ENCODE results near the gene ATP6V0A1. TPM values are rescaled to one million over a fixed set of nuclear protein-coding genes. Genes with fewer than 3 reads are reported as not detected.
"Not testable (repeated sequence)": the region's sequence is repeated elsewhere in the genome, so short reads cannot be mapped to it uniquely, and the experiment has no call there.

Gene ATP6V0A1
- total RNA-seq, 4 donors from 2014 or later: 35.9 to 62.7 (median 47.5) TPM

DNA sequence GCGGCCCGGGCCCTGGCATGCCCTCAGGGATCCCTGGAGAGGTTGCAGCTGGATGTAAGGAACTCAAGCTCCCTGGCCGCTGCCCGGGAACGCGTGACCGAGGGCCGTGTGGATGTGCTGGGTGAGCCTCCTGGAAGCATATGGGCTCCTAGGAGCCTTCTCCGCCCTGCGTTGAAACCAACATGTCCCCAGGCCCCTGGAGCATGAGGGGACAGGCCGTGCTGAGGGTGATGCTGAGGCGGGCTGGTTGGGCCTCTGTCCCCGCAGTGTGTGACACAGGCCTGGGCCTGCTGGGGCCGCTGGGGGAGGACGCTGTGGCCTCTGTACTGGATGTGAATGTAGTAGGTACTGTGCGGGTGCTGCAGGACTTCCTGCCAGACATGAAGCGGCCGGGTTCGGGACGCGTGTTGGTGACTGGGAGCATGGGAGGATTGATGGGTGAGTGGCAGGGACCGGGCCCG, 88.4 kb downstream of the ATP6V0A1 start:
- Histone ChIP-seq H3K27me3 (no peaks in the 10 kb centered on the region), H3K27ac (no peak overlapping the region), H3K4me1 (peaks cover 12 to 29% (median 25%) of the 10 kb centered on the region in 3 donors), H3K36me3 (peaks cover 0 to 34% (median 16%) of the 10 kb centered on the region in 3 donors), H3K4me3 (no peak overlapping the region), H3K9me3 (no peaks in the 10 kb centered on the region)
- intact Hi-C loops (cut with DNase I): no loop called here
- DNase-seq: no peak
- TF ChIP-seq POLR2A (IDR thresholded peaks at IDR 0.05): no peak
- TF ChIP-seq, protein P1, sequence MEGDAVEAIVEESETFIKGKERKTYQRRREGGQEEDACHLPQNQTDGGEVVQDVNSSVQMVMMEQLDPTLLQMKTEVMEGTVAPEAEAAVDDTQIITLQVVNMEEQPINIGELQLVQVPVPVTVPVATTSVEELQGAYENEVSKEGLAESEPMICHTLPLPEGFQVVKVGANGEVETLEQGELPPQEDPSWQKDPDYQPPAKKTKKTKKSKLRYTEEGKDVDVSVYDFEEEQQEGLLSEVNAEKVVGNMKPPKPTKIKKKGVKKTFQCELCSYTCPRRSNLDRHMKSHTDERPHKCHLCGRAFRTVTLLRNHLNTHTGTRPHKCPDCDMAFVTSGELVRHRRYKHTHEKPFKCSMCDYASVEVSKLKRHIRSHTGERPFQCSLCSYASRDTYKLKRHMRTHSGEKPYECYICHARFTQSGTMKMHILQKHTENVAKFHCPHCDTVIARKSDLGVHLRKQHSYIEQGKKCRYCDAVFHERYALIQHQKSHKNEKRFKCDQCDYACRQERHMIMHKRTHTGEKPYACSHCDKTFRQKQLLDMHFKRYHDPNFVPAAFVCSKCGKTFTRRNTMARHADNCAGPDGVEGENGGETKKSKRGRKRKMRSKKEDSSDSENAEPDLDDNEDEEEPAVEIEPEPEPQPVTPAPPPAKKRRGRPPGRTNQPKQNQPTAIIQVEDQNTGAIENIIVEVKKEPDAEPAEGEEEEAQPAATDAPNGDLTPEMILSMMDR (IDR thresholded peaks at IDR 0.05): no peak
- WGBS, 2 donors: 39% methylated on average over 10 of the region's 23 CpGs; no CpG with 5 or more reads in 1 of the 2 donors

DNA sequence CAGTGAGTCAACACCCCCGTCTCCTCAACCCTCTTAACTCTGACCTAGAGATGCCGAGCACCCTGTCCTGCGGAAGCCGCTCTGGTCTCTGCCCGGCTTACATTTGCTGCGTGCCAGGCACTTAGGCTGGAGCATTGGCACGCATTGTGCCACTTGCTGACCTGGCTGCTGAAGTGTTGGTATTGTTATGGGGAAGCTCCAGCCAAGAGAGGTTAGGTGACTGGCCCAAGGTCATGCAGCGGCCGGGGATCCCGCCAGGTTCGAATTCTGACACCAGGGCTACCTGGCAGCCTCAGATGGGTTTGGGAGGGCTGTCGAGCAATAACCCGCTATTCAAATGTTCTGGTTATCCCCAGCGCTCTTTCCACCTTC, 89.0 kb downstream of the ATP6V0A1 start:
- 77% methylated on average over 7 of the region's 14 CpGs; no CpG with 5 or more reads in 1 of the 2 donors for WGBS, 2 donors

DNA sequence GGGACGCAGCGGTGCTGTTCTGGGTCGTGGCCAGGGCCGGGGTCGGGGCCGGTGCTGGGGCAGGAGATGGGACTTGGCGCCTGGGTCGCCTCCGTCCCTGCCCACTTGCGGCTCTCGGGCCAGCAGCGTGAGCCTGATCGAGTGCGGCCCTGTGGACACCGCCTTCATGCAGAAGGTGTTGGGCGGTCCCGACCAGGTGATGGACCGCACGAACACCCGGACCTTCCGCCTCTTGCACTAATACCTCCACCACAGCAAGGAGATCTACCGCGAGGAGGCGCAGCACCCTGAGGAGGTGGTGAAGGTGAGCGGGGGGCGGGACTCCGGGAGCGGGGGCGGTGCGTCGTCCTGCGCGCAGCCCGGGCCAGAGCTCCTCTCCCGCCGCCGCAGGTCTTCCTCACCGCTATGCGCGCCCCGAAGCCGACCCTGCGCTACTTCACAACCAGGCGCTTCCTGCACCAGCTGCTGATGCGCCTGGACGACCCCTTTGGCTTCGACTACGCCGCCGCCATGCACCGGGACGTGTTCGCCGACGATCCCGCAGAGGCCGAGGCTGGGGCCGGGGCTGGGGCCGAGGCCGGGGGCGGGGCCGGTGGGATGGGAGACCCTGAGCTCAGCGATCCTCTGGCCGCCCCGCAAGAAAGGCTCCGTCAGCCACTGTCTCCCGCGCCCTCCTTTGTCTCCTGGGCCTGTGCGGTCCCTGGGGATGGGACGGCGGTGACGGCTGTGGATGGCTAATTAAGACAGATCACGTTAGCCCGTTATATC, 89.6 kb downstream of the ATP6V0A1 start:
- Histone ChIP-seq H3K4me3 (peak overlapping the region; percentile 28 to 65 (median 42)), H3K36me3 (peaks cover 0 to 22% (median 6%) of the 10 kb centered on the region in 3 donors), H3K9me3 (no peaks in the 10 kb centered on the region), H3K4me1 (peaks cover 14 to 38% (median 31%) of the 10 kb centered on the region in 3 donors), H3K27ac (no peak overlapping the region), H3K27me3 (no peaks in the 10 kb centered on the region)
- WGBS, 2 donors: 32% methylated on average over 8 of the region's 74 CpGs; no CpG with 5 or more reads in 1 of the 2 donors
- DNase-seq: no peak
- TF ChIP-seq, protein P1 (IDR thresholded peaks at IDR 0.05): peak in 5 of 6 experiments; percentile 36 to 73 (median 54)
- TF ChIP-seq POLR2A (IDR thresholded peaks at IDR 0.05): no peak
- intact Hi-C loops (cut with DNase I): no loop called here

More for the DNA sequence above, 89.0 kb downstream of the ATP6V0A1 start:
- Histone ChIP-seq H3K27me3 (no peaks in the 10 kb centered on the region), H3K36me3 (peaks cover 0 to 28% (median 12%) of the 10 kb centered on the region in 3 donors), H3K4me3 (peak overlapping the region in 2 of 4 donors; percentile 37 to 65), H3K27ac (no peak overlapping the region), H3K9me3 (no peaks in the 10 kb centered on the region), H3K4me1 (peaks cover 12 to 33% (median 25%) of the 10 kb centered on the region in 3 donors)
- intact Hi-C loops (cut with DNase I): no loop called here
- no peak for DNase-seq
- TF ChIP-seq, protein P1 (IDR thresholded peaks at IDR 0.05): no peak

DNA sequence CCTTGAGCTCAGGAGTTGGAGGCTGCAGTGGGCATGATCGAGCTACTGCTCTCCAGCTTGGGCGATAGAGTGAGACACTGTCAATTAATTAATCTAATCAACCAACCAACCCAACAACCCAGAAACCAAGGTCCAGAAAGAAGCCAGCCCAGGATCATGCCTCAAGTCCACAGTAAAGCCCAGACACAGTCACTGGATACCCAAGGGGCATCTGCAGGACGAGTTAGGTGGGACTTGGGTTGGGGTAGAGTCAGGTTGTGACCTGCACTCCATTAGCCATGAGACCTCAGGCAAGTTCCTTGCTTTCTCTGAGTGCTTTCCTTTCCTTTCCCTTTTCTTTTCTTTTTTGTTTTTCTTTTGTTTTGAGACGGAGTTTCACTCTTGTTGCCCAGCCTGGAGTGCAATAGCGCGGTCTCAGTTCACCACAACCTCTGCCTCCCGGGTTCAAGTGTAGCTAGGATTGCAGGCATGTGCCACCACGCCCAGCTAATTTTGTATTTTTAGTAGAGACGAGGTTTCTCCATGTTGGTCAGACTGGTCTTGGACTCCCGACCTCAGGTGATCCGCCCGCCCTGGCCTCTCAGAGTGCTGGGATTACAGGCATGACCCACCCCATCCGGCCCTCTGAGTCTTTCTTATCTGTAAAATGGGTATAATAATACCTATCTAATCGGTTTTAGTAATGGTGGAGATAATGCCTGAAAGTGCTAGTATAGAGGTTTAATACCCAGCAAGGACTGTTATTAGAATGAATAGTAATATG, 90.5 kb downstream of the ATP6V0A1 start:
- peaks cover 0 to 13% (median 0%) of the 10 kb centered on the region in 3 donors for H3K36me3 ChIP-seq
- TF ChIP-seq, protein P1 (IDR thresholded peaks at IDR 0.05): no peak
- TF ChIP-seq POLR2A (IDR thresholded peaks at IDR 0.05): no peak
- no peaks in the 10 kb centered on the region for H3K27me3 ChIP-seq
- 55 to 57% methylated on average over 12 to 13 of the region's 14 CpGs for WGBS, 2 donors
- H3K4me3 ChIP-seq: peak overlapping the region in 1 of 4 donors; percentile 65
- intact Hi-C loops (cut with DNase I): no loop called here
- H3K4me1 ChIP-seq: peaks cover 19 to 48% (median 39%) of the 10 kb centered on the region in 3 donors
- DNase-seq: no peak
- no peaks in the 10 kb centered on the region for H3K9me3 ChIP-seq
- H3K27ac ChIP-seq: no peak overlapping the region

DNA sequence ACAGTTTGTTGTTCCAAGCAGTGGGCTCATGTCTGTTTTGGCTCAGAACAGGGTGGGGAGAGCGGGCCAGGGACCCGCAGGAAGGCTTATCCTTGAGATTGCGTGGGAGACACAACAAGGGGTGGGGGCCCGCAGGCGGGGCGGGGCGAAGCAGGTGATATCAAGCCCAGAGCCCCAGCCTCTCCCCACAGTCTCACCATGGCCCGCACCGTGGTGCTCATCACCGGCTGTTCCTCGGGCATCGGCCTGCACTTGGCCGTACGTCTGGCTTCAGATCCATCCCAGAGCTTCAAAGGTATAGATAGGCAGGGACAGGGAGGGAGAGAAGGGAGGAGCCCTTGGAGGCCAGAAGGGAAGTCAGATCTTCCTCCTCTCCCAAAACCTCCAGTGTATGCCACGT, 94.1 kb downstream of the ATP6V0A1 start, which contains the start of gene HSD17B1:
Gene HSD17B1, plus strand, starts transcription at position 188 of the 400 bp plus-strand sequence. Its CDS starts 11 bp downstream, at position 199.
- H3K9me3 ChIP-seq; H3K27me3 ChIP-seq; H3K36me3 ChIP-seq; intact Hi-C loops (cut with DNase I); DNase-seq: not testable (repeated sequence)
- Histone ChIP-seq H3K4me3 (peak within 1 kb of the TSS; percentile 68 to 87 (median 78)), H3K4me1 (peaks cover 17 to 54% (median 38%) of the 10 kb centered on the region in 3 donors), H3K27ac (peak within 1 kb of the TSS; percentile 87 to 96 (median 92))
- WGBS, 2 donors: no CpG with 5 or more reads among the region's 15 CpGs
